K562 (cell line): Measurements from ENCODE around the gene CCL11. TPM values are rescaled to one million over a fixed set of nuclear protein-coding genes. Genes with fewer than 3 reads are reported as not detected.

ENCODE experiments used
- ATAC-seq: fragments of 200-7000 bp; cut with Tn5 transposase; 3 replicates; pipeline ENCODE4 v1.9.1; 2020; ENCODE audit warnings: moderate library complexity
- BruUV-seq: library from RNA; stranded (reverse); fragments of 400-500 nt; replicated peaks from 2 replicates; lab custom pipeline; 2021; lab: Mats Ljungman, UMichigan
- CTCF ChIA-PET: fragments of 300-600 bp; formaldehyde crosslinking; extraction: SDS; loops from one replicate; lab custom pipeline; 2021; ENCODE audit warnings: low intra/inter-chr PET ratio; lab: Yijun Ruan, JAX
- POLR2A ChIA-PET: fragments of 300-600, 350-650 bp; sonication (Branson Sonifier 250); formaldehyde crosslinking; extraction: SDS; loops from one replicate; lab custom pipeline; 2021; ENCODE audit warnings: antibody characterized with exemption, inconsistent platforms; lab: Yijun Ruan, JAX
- DNase-seq, 4 experiments: peaks; one replicate each; pipeline versions ENCODE4 v3.0.0 to v3.0.0-alpha.2; 2011 to 2018; ENCODE audit warnings: low spot score in 3 of 4, mixed read lengths in 3 of 4; ENCODE audit errors: extremely low read depth in 1 of 4
- FAIRE-seq: peaks from 2 replicates; lab custom pipeline; 2011; peaks lifted over from hg19 to GRCh38; lab: Jason Lieb, UNC
- H2AFZ ChIP-seq: 2 replicates; pipeline ENCODE4 v1.6.0; 2011; ENCODE audit warnings: low read depth, low read length, control low read depth, inconsistent platforms
- H3K27ac ChIP-seq: fragments of 200-600 bp; 3 replicates; pipeline ENCODE4 v1.8.0; 2011; ENCODE audit warnings: low read depth, mild to moderate bottlenecking, control low read depth, inconsistent platforms, low read length, moderate library complexity, mixed read lengths; ENCODE audit errors: extremely low read depth
- H3K27me3 ChIP-seq, 2 experiments: fragments of 300-600 bp in 1 of 2; 2 replicates in 1 of 2; 3 replicates in 1 of 2; pipeline versions ENCODE4 v1.6.0 to v1.8.0; 2011; ENCODE audit warnings: inconsistent platforms in 2 of 2, low read length in 2 of 2, mild to moderate bottlenecking in 1 of 2, mixed read lengths in 1 of 2, moderate library complexity in 1 of 2; ENCODE audit not compliant: control insufficient read depth in 2 of 2, insufficient read depth in 2 of 2
- H3K36me3 ChIP-seq: fragments of 300-600 bp; 3 replicates; pipeline ENCODE4 v1.8.0; 2011; ENCODE audit warnings: mild to moderate bottlenecking, low read length, inconsistent platforms; ENCODE audit not compliant: control insufficient read depth, insufficient read depth
- H3K4me1 ChIP-seq, 2 experiments: fragments of 200-600 bp in 1 of 2; replicated peaks in 1 of 2; 2 replicates in 1 of 2; 3 replicates in 1 of 2; pipeline versions ENCODE4 v1.5.1 to v1.8.0; 2011; ENCODE audit warnings: inconsistent platforms in 2 of 2, low read length in 2 of 2, mild to moderate bottlenecking in 1 of 2, mixed read lengths in 1 of 2, moderate library complexity in 1 of 2; ENCODE audit not compliant: control insufficient read depth in 2 of 2, insufficient read depth in 2 of 2
- H3K4me2 ChIP-seq: 2 replicates; pipeline ENCODE4 v1.6.1; 2011; ENCODE audit warnings: low read length, control low read depth, inconsistent platforms, mixed read lengths; ENCODE audit not compliant: insufficient read depth
- H3K4me3 ChIP-seq: fragments of 200-600 bp; sonication (generic), shearing (Covaris generic); 2 replicates; pipeline ENCODE4 v1.5.1; 2016; ENCODE audit warnings: control low read depth, inconsistent platforms
- H3K79me2 ChIP-seq: fragments of 200-600 bp; 3 replicates; pipeline ENCODE4 v1.8.0; 2011; ENCODE audit warnings: low read length, inconsistent platforms; ENCODE audit not compliant: control insufficient read depth, insufficient read depth
- H3K9ac ChIP-seq, 2 experiments: 2 replicates each; pipeline versions ENCODE4 v1.6.0 to v1.6.1; 2011; ENCODE audit warnings: low read depth in 2 of 2, low read length in 2 of 2, control low read depth in 1 of 2, inconsistent platforms in 1 of 2, mild to moderate bottlenecking in 1 of 2, mixed read lengths in 1 of 2; ENCODE audit not compliant: insufficient read depth in 1 of 2
- H3K9me1 ChIP-seq: one replicate; pipeline ENCODE4 v1.6.0; 2011; ENCODE audit warnings: inconsistent platforms, mild to moderate bottlenecking, low read length, moderate library complexity; ENCODE audit not compliant: control insufficient read depth, insufficient read depth
- H3K9me3 ChIP-seq: replicated peaks from 2 replicates; pipeline ENCODE4 v1.5.1; 2011; ENCODE audit warnings: low read depth, low read length, inconsistent platforms; ENCODE audit not compliant: control insufficient read depth, insufficient read depth
- H4K20me1 ChIP-seq: replicated peaks from 2 replicates; pipeline ENCODE4 v1.6.1; 2011; ENCODE audit warnings: low read length, inconsistent platforms, mixed read lengths; ENCODE audit not compliant: control insufficient read depth, insufficient read depth
- MTA1 ChIP-seq: fragments of 450-650 bp; IDR thresholded peaks from 2 replicates; pipeline ENCODE4 v1.6.1; 2017; ENCODE audit warnings: borderline replicate concordance
- PKNOX1 ChIP-seq: fragments of 450-650 bp; IDR thresholded peaks from 2 replicates; pipeline ENCODE4 v1.6.1; 2016
- SAFB2 ChIP-seq: fragments of 200-400 bp; formaldehyde crosslinking; IDR thresholded peaks from 2 replicates; pipeline ENCODE4 v1.6.1; 2018; ENCODE audit warnings: borderline replicate concordance, low read length, low read depth, moderate library complexity; ENCODE audit not compliant: severe bottlenecking
- SIN3B ChIP-seq: fragments of 450-650 bp; IDR thresholded peaks from 2 replicates; pipeline ENCODE4 v1.6.1; 2017; ENCODE audit warnings: low read depth, mild to moderate bottlenecking, moderate library complexity
- TEAD2 ChIP-seq: fragments of 450-650 bp; IDR thresholded peaks from 2 replicates; pipeline ENCODE4 v1.6.1; 2016; ENCODE audit warnings: missing genetic modification characterization, control low read depth, missing compliant biosample characterization
- ZNF436 ChIP-seq: fragments of 250-450, 450-650 bp; sonication (Bioruptor Pico); formaldehyde crosslinking; IDR thresholded peaks from 2 replicates; pipeline ENCODE4 v1.7.0; 2020; ENCODE audit warnings: mild to moderate bottlenecking
- WGBS: fragments of 100-300 bp; shearing (Covaris generic); methylation state at CpG from one replicate; pipeline ENCODE4 v1.1.6; 2016; ENCODE audit warnings: low coverage, mixed read lengths; ENCODE audit not compliant: insufficient coverage; ENCODE audit errors: missing lambda C conversion rate; 5-methylcytosine and 5-hydroxymethylcytosine counted together
- in situ Hi-C: fragments of 300-500 bp; cut with MboI; formaldehyde crosslinking; loops from 4 replicates; pipeline ENCODE4 v1.15.0; 2018; ENCODE audit warnings: inconsistent platforms, mixed read lengths
- intact Hi-C: fragments of 100-400 bp; cut with micrococcal nuclease; formaldehyde crosslinking; loops from 2 replicates; pipeline ENCODE4 v1.14.2; 2022
- polyA plus RNA-seq, 8 experiments: library from polyadenylated mRNA; depleted of rRNA in 4 of 8; stranded (reverse) in 5 of 8; unstranded in 3 of 8; fragments of >200 nt; fragmentation: Nextera tagmentation in 2 of 8; fragmentation: Illumina TruSeq in 1 of 8; extraction: Ambion mirVana in 2 of 8; extraction: Trizol in 1 of 8; gene quantifications; 2 replicates each; pipeline versions ENCODE4 v1.2.1 to v1.2.3, GENCODE V29; 2011 to 2014; ENCODE audit warnings: inconsistent platforms in 1 of 8, missing spikeins in 1 of 8
- total RNA-seq, 7 experiments: library from RNA; depleted of rRNA in 6 of 7; stranded (reverse); fragments of >200 nt in 6 of 7; fragmentation: Illumina TruSeq in 2 of 7; extraction: Trizol in 2 of 7; gene quantifications; 2 replicates each; pipeline versions ENCODE4 v1.2.1 to v1.2.3, GENCODE V29; 2011 to 2021; ENCODE audit warnings: low replicate concordance in 1 of 7

The CCL11 gene
- total and polyA plus RNA-seq, 9 of the 15 experiments (the other 6 are each of a cell fraction or from before 2014, with no cell fraction given) = not detected

DNA sequence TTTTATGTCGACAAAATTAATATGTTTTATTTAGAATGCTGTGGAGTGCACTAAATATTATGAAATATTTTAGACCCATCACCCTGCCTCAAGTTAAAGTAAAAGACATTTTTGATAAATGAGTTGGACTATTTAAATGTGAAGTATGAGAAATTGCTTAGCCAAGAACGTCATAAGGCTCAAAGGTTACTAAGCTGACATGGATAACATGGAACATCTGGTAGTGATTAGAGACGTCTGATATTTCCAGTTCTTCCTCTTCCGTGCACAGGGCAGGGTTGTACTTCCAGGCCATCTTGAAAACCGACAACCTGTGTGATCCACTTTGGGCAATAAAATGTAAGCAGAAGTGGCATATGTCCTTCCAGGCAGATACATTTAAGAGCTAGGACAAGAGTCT, 26.5 kb downstream of the CCL11 start:
- H3K4me3 ChIP-seq = no peak overlapping the region
- WGBS = 1% methylated on average over 5 of the region's 5 CpGs
- in situ Hi-C loops (no loop called here), intact Hi-C loops (no loop called here)
- H3K79me2 ChIP-seq = no peaks in the 10 kb centered on the region
- no peaks in the 10 kb centered on the region for H3K36me3 ChIP-seq
- ChIA-PET CTCF (no interaction called here), POLR2A (no interaction called here)
- no peak for DNase-seq
- 0 out of 5 replicates have a peak, but pooled peaks cover 2 to 5% of the 10 kb centered on the region in 2 experiments for H3K27me3 ChIP-seq
- FAIRE-seq = no peak
- no peaks in the 10 kb centered on the region for H3K9me3 ChIP-seq
- H3K9ac ChIP-seq = no peak overlapping the region
- H4K20me1 ChIP-seq = no peaks in the 10 kb centered on the region
- no peak overlapping the region for H3K4me2 ChIP-seq
- no peaks in the 10 kb centered on the region for H3K4me1 ChIP-seq
- no peaks in the 10 kb centered on the region for H3K9me1 ChIP-seq
- ATAC-seq = no peak
- no peak overlapping the region for H2AFZ ChIP-seq
- BruUV-seq = no TSS peak
- no peak overlapping the region for H3K27ac ChIP-seq
- no peak for TF ChIP-seq ZNF436 (CRISPR knock-in tag)

DNA sequence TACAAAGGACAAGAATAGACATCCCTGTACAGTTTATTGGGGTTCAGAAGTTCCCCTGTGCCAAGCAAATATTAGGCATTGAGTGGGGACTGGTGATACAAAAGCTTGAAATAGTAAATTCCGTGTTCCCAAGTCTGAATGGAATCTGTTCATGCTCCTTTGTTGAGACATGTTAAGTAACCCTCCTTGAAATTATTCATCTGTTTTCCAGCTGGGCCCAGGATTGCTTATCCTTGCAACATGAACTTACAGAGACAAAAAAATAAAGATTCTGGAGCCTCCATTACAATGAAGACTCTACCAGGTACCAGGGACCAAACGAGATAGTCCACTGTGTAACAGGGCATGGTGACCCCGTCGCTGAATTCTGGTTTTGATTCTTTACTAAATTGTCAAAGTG, 27.6 kb downstream of the CCL11 start:
- Histone ChIP-seq H3K9ac (no peak overlapping the region), H3K9me3 (no peaks in the 10 kb centered on the region), H3K27ac (no peak overlapping the region), H3K4me3 (no peak overlapping the region), H2AFZ (no peak overlapping the region), H3K36me3 (no peaks in the 10 kb centered on the region), H4K20me1 (no peaks in the 10 kb centered on the region), H3K79me2 (no peaks in the 10 kb centered on the region), H3K4me1 (no peaks in the 10 kb centered on the region), H3K27me3 (0 out of 5 replicates have a peak, but pooled peaks cover 2 to 5% of the 10 kb centered on the region in 2 experiments), H3K9me1 (no peaks in the 10 kb centered on the region), H3K4me2 (no peak overlapping the region)
- 0% methylated on average over 4 of the region's 4 CpGs for WGBS
- TF ChIP-seq SIN3B = no peak
- TF ChIP-seq TEAD2 (tag) = no peak
- no peak for TF ChIP-seq PKNOX1
- TF ChIP-seq SAFB2 = no peak
- TF ChIP-seq MTA1 = no peak
- intact Hi-C loops (no loop called here), in situ Hi-C loops (no loop called here)
- no peak for DNase-seq
- ATAC-seq = no peak
- no TSS peak for BruUV-seq
- ChIA-PET CTCF (no interaction called here), POLR2A (no interaction called here)
- FAIRE-seq = no peak
